CD14-positive monocyte (primary cell): ENCODE data around the gene MTHFSD. TPM values are rescaled to one million over a fixed set of nuclear protein-coding genes. Genes with fewer than 3 reads are reported as not detected.
A peak's percentile ranks its signal among the peaks of the same experiment; 100 is the strongest.

ENCODE experiments used
- DNase-seq, 3 donors: peaks; one replicate each; pipeline ENCODE4 v3.0.0-alpha.2; 2011 to 2022
- H2AFZ ChIP-seq: 2 replicates; pipeline ENCODE4 v1.6.0; 2012; ENCODE audit warnings: mild to moderate bottlenecking, low read depth, low read length, inconsistent platforms; ENCODE audit not compliant: insufficient read depth, poor library complexity, severe bottlenecking
- H3K27ac ChIP-seq, 2 donors: 1 replicate in 1 of 2; 2 replicates in 1 of 2; pipeline ENCODE4 v1.5.1; 2012 to 2013; ENCODE audit warnings: low read length in 2 of 2, control low read depth in 1 of 2, inconsistent platforms in 1 of 2, low read depth in 1 of 2, mild to moderate bottlenecking in 1 of 2
- H3K27me3 ChIP-seq, 2 donors: one replicate each; pipeline versions ENCODE4 v1.6.0 to v1.6.1; 2011 to 2013; ENCODE audit warnings: low read length in 2 of 2; ENCODE audit not compliant: control insufficient read depth in 2 of 2, insufficient read depth in 2 of 2
- H3K36me3 ChIP-seq, 2 donors: replicated peaks in 1 of 2; 1 replicate in 1 of 2; 2 replicates in 1 of 2; pipeline versions ENCODE4 v1.5.1 to v1.6.1; 2012 to 2013; ENCODE audit warnings: low read length in 2 of 2, control low read depth in 1 of 2, inconsistent platforms in 1 of 2, mild to moderate bottlenecking in 1 of 2; ENCODE audit not compliant: insufficient read depth in 2 of 2, control insufficient read depth in 1 of 2
- H3K4me1 ChIP-seq, 2 donors: 1 replicate in 1 of 2; 2 replicates in 1 of 2; pipeline versions ENCODE4 v1.5.1 to v1.6.1; 2012 to 2013; ENCODE audit warnings: low read length in 2 of 2, control low read depth in 1 of 2, inconsistent platforms in 1 of 2, mild to moderate bottlenecking in 1 of 2, moderate library complexity in 1 of 2; ENCODE audit not compliant: insufficient read depth in 2 of 2, control insufficient read depth in 1 of 2
- H3K4me2 ChIP-seq: replicated peaks from 2 replicates; pipeline ENCODE3; 2012; ENCODE audit warnings: low read length, moderate library complexity, mild to moderate bottlenecking; ENCODE audit not compliant: poor library complexity, severe bottlenecking; ENCODE audit errors: extremely low read depth
- H3K4me3 ChIP-seq, 3 experiments: fragments of 200-600 bp in 1 of 3; sonication (generic) in 1 of 3; replicated peaks in 1 of 3; 1 replicate in 2 of 3; 2 replicates in 1 of 3; pipeline ENCODE4 v1.5.1; 2011 to 2013; ENCODE audit warnings: low read length in 3 of 3, mild to moderate bottlenecking in 3 of 3, control low read depth in 2 of 3, low read depth in 2 of 3, inconsistent platforms in 1 of 3, moderate library complexity in 1 of 3
- H3K79me2 ChIP-seq: 2 replicates; pipeline ENCODE4 v1.6.0; 2012; ENCODE audit warnings: mild to moderate bottlenecking, control low read depth, inconsistent platforms, low read length, moderate library complexity; ENCODE audit not compliant: insufficient read depth
- H3K9ac ChIP-seq: 2 replicates; pipeline ENCODE4 v1.6.0; 2017; ENCODE audit warnings: low read length, mild to moderate bottlenecking; ENCODE audit not compliant: insufficient read depth, poor library complexity, severe bottlenecking
- H3K9me3 ChIP-seq, 2 donors: replicated peaks in 1 of 2; 1 replicate in 1 of 2; 2 replicates in 1 of 2; pipeline versions ENCODE4 v1.5.1 to v1.6.1; 2012 to 2013; ENCODE audit warnings: low read length in 2 of 2, control low read depth in 1 of 2; ENCODE audit not compliant: control insufficient read depth in 1 of 2, insufficient read depth in 1 of 2
- H4K20me1 ChIP-seq: 2 replicates; pipeline ENCODE4 v1.6.0; 2012; ENCODE audit warnings: mild to moderate bottlenecking, low read length, control low read depth, moderate library complexity; ENCODE audit not compliant: insufficient read depth
- H3K27ac Mint-ChIP-seq, 7 donors: one replicate each; pipeline ENCODE4 v1.8.0; 2020; ENCODE audit warnings: mild to moderate bottlenecking in 7 of 7, mixed read lengths in 7 of 7, moderate library complexity in 6 of 7, inconsistent platforms in 2 of 7
- H3K27me3 Mint-ChIP-seq, 3 donors: one replicate each; pipeline ENCODE4 v1.8.0; 2021 to 2022; ENCODE audit warnings: low read depth in 3 of 3, mild to moderate bottlenecking in 3 of 3, mixed read lengths in 3 of 3, moderate library complexity in 3 of 3, inconsistent platforms in 1 of 3
- H3K36me3 Mint-ChIP-seq, 2 donors: one replicate each; pipeline ENCODE4 v1.8.0; 2020; ENCODE audit warnings: mixed read lengths in 2 of 2, inconsistent platforms in 1 of 2, mild to moderate bottlenecking in 1 of 2
- H3K4me1 Mint-ChIP-seq: one replicate; pipeline ENCODE4 v1.8.0; 2020; ENCODE audit warnings: mild to moderate bottlenecking, mixed read lengths
- H3K4me3 Mint-ChIP-seq, 2 donors: one replicate each; pipeline ENCODE4 v1.8.0; 2020; ENCODE audit warnings: mild to moderate bottlenecking in 2 of 2, mixed read lengths in 2 of 2, moderate library complexity in 1 of 2
- H3K9me3 Mint-ChIP-seq, 7 donors: one replicate each; pipeline ENCODE4 v1.8.0; 2020 to 2022; ENCODE audit warnings: mixed read lengths in 7 of 7, mild to moderate bottlenecking in 6 of 7, moderate library complexity in 6 of 7, inconsistent platforms in 2 of 7
- WGBS: methylation state at CpG from one replicate; pipeline ENCODE4 v1.1.5; 2013; ENCODE audit warnings: missing lambda C conversion rate; ENCODE audit not compliant: insufficient coverage; 5-methylcytosine and 5-hydroxymethylcytosine counted together
- intact Hi-C, 2 donors: fragments of 100-400 bp; cut with micrococcal nuclease; formaldehyde crosslinking; loops; one replicate each; pipeline versions ENCODE4 v1.15.0 to v1.15.1; 2023
- polyA plus RNA-seq, 3 donors: library from polyadenylated mRNA; depleted of rRNA in 1 of 3; unstranded in 2 of 3; stranded (reverse) in 1 of 3; fragments of 300-500 nt in 2 of 3; fragments of >200 nt in 1 of 3; fragmentation: Illumina TruSeq in 2 of 3; gene quantifications; 1 replicate in 2 of 3; 2 replicates in 1 of 3; pipeline ENCODE4 v1.2.3, GENCODE V29; 2012 to 2021
- TF ChIP-seq, protein P1 (sequence below): fragments of 200-600 bp; IDR thresholded peaks from one replicate; pipeline ENCODE4 v1.8.0; 2022; ENCODE audit warnings: antibody characterized with exemption, mild to moderate bottlenecking

Gene MTHFSD
- polyA plus RNA-seq, 3 donors = 7.2 to 14.1 (median 11.7) TPM

DNA sequence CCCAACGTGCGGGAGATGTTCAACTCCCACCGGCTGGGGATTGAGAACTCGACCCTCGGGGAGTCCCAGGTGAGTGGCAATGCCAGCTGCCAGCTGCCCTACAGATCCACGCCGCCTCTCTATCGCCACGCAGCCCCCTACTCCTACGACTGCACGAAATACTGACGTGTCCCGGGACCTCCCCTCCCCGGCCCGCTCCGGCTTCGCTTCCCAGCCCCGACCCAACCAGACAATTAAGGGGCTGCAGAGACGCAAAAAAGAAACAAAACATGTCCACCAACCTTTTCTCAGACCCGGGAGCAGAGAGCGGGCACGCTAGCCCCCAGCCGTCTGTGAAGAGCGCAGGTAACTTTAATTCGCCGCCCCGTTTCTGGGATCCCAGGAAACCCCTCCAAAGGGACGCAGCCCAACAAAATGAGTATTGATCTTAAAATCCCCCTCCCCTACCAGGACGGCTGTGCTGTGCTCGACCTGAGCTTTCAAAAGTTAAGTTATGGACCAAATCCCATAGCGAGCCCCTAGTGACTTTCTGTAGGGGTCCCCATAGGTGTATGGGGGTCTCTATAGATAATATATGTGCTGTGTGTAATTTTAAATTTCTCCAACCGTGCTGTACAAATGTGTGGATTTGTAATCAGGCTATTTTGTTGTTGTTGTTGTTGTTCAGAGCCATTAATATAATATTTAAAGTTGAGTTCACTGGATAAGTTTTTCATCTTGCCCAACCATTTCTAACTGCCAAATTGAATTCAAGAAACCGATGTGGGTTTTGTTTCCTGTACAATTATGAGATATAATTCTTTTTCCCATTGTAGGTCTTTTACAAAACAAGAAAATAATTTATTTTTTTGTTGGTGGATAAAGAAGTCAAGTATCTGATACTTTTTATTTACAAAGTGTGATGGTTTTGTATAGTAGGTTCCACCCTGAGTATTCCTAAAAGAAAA is 13.9 kb upstream of the MTHFSD start:
- peaks cover 64 to 89% (median 77%) of the 10 kb centered on the region in 3 donors for H3K27me3 Mint-ChIP-seq

More for the DNA sequence above, 13.9 kb upstream of the MTHFSD start:
- H3K9me3 ChIP-seq = peaks cover 0 to 20% of the 10 kb centered on the region in 2 donors
- Mint-ChIP-seq H3K4me3 (peak overlapping the region in 1 of 2 donors; percentile 65), H3K36me3 (peaks cover 0 to 3% of the 10 kb centered on the region in 2 donors), H3K27ac (no peak overlapping the region), H3K9me3 (peaks cover 0 to 14% (median 0%) of the 10 kb centered on the region in 7 donors), H3K4me1 (peaks cover 14% of the 10 kb centered on the region)
- TF ChIP-seq, protein P1, sequence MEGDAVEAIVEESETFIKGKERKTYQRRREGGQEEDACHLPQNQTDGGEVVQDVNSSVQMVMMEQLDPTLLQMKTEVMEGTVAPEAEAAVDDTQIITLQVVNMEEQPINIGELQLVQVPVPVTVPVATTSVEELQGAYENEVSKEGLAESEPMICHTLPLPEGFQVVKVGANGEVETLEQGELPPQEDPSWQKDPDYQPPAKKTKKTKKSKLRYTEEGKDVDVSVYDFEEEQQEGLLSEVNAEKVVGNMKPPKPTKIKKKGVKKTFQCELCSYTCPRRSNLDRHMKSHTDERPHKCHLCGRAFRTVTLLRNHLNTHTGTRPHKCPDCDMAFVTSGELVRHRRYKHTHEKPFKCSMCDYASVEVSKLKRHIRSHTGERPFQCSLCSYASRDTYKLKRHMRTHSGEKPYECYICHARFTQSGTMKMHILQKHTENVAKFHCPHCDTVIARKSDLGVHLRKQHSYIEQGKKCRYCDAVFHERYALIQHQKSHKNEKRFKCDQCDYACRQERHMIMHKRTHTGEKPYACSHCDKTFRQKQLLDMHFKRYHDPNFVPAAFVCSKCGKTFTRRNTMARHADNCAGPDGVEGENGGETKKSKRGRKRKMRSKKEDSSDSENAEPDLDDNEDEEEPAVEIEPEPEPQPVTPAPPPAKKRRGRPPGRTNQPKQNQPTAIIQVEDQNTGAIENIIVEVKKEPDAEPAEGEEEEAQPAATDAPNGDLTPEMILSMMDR = no peak
- no peaks in the 10 kb centered on the region for H3K79me2 ChIP-seq
- peaks cover 44 to 74% of the 10 kb centered on the region in 2 donors for H3K27me3 ChIP-seq
- no peak overlapping the region for H3K4me2 ChIP-seq
- no peak overlapping the region for H3K9ac ChIP-seq
- H3K4me1 ChIP-seq = peaks cover 3 to 7% of the 10 kb centered on the region in 2 donors
- 6% methylated on average over 18 of the region's 33 CpGs for WGBS
- no peak overlapping the region for H3K27ac ChIP-seq
- DNase-seq = no peak
- no peak overlapping the region for H2AFZ ChIP-seq
- H3K36me3 ChIP-seq = no peaks in the 10 kb centered on the region
- intact Hi-C loops = no loop called here
- H4K20me1 ChIP-seq = no peaks in the 10 kb centered on the region
- no peak overlapping the region for H3K4me3 ChIP-seq
